ENCODE results near the gene FUT6.

DNA sequence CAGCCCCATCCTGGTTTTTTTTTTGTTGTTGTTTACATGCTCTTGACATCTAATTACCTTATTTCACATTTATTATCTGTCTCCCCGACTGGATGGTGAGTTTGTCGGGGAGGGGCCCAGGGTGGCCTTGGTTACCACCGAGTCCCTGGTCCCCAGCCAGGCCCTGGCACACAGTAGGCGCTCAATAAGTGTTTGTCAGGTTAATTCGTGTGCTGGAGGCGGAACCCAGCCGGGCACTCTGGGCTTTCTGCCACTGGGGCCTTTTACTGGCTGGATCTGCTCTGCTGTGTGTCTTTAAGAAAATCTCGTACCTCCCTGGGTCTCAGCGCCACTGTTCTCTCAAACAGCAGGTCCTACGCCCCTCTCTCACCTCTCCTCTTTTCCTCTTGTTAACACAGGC, 30.0 kb downstream of the FUT6 start:
- TF ChIP-seq, protein P1, sequence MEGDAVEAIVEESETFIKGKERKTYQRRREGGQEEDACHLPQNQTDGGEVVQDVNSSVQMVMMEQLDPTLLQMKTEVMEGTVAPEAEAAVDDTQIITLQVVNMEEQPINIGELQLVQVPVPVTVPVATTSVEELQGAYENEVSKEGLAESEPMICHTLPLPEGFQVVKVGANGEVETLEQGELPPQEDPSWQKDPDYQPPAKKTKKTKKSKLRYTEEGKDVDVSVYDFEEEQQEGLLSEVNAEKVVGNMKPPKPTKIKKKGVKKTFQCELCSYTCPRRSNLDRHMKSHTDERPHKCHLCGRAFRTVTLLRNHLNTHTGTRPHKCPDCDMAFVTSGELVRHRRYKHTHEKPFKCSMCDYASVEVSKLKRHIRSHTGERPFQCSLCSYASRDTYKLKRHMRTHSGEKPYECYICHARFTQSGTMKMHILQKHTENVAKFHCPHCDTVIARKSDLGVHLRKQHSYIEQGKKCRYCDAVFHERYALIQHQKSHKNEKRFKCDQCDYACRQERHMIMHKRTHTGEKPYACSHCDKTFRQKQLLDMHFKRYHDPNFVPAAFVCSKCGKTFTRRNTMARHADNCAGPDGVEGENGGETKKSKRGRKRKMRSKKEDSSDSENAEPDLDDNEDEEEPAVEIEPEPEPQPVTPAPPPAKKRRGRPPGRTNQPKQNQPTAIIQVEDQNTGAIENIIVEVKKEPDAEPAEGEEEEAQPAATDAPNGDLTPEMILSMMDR (IDR thresholded peaks at IDR 0.05 in 4 of 5, conservative IDR thresholded peaks at IDR 0.05 in 1 of 5) = no peak
- TF ChIP-seq POLR2A (IDR thresholded peaks at IDR 0.05) = no peak
